GM10248 (cell line): ENCODE data around the gene PPM1F.
A peak's percentile ranks its signal among the peaks of the same experiment; 100 is the strongest.

Experiments used
- CTCF ChIA-PET: fragments of 300-600 bp; sonication (Branson Sonifier 250); formaldehyde crosslinking; extraction: SDS; loops from one replicate; lab custom pipeline; 2021; ENCODE audit warnings: antibody characterized with exemption; lab: Yijun Ruan, JAX
- POLR2A ChIA-PET: fragments of 350-650 bp; sonication (Branson Sonifier 250); formaldehyde crosslinking; extraction: SDS; loops from one replicate; lab custom pipeline; 2020; ENCODE audit warnings: antibody characterized with exemption; lab: Yijun Ruan, JAX
- DNase-seq: peaks from one replicate; pipeline ENCODE4 v3.0.0; 2012; ENCODE audit errors: extremely low spot score
- TF ChIP-seq, protein P1 (sequence below): IDR thresholded peaks from 2 replicates; pipeline ENCODE4 v1.5.1; 2012; ENCODE audit warnings: mild to moderate bottlenecking, low read depth; ENCODE audit errors: extremely low read depth, missing control alignments, control extremely low read depth

The PPM1F gene

DNA sequence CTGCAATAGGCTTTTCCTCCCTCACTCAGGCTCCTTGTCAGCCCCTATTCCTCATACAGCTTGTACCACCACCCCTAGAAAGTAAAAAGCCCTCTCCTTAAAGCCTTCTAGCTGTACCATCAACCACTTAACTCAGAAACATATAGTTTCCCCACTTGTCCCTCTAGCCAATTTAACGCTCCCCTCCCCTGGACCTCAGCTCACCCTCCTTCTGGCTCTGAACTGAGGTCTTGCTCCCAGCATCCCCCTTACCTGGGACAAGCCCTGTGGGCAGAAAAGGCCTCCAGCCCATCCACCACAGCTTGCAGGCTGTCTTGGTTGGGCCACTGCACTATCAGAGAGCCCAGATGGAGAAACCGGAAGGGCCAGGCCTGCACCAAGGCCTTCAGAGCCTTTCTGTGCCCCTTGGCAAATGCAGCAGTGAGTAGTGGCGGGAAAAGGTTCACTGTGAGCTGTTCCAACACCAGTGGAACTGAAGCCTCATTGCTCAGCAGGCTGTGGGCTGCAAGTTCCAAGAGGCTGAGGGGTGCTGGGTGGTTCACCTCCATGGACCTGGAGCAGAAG is 42.3 kb upstream of the PPM1F start:
- CTCF ChIA-PET, result interaction anchor here (1.4 to 1.7 kb wide), 3 partner anchors 10 to 42 kb away, joined by 4 to 8 read pairs (median 4); partner anchors contain the start of gene PPM1F
- DNase-seq, result no peak
- POLR2A ChIA-PET, result no interaction called here
- TF ChIP-seq, protein P1, sequence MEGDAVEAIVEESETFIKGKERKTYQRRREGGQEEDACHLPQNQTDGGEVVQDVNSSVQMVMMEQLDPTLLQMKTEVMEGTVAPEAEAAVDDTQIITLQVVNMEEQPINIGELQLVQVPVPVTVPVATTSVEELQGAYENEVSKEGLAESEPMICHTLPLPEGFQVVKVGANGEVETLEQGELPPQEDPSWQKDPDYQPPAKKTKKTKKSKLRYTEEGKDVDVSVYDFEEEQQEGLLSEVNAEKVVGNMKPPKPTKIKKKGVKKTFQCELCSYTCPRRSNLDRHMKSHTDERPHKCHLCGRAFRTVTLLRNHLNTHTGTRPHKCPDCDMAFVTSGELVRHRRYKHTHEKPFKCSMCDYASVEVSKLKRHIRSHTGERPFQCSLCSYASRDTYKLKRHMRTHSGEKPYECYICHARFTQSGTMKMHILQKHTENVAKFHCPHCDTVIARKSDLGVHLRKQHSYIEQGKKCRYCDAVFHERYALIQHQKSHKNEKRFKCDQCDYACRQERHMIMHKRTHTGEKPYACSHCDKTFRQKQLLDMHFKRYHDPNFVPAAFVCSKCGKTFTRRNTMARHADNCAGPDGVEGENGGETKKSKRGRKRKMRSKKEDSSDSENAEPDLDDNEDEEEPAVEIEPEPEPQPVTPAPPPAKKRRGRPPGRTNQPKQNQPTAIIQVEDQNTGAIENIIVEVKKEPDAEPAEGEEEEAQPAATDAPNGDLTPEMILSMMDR, result no peak

DNA sequence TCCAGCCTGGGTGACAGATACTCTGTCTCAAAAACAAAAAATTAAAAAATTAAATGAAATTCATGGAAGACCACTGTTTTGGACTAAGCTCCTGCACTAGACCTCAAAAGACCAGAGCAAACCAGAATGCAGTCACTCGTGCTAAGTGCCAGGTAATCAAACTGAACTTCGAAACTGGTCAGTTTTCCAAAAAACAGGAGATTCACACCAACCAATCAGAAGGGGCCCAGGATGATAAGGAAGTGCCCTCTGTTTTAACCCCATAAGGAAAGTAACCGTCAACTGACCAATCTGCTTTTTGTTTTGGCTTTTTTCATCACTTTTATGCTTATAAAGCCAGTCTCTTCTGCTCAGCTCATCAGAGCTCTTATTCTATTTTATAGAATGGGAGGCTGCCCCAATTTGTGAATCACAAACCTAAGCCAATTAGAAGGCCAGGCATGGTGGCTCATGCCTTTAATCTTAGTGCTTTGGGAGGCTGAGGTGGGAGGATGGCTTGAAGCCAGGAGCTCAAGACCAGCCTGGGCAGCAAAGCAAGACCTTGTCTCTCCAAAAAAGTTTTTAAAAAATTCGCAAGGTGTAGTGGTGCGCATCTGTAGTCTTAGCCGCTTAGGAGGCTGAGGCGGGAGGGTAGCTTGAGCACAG is 40.1 kb upstream of the PPM1F start:
- ChIA-PET POLR2A (no interaction called here), CTCF (interaction anchor here (0.7 to 1.1 kb wide), 3 partner anchors 10 to 119 kb away, joined by 3 read pairs; no protein-coding TSS in a partner anchor)
- DNase-seq, result no peak
- TF ChIP-seq, protein P1, result no peak

DNA sequence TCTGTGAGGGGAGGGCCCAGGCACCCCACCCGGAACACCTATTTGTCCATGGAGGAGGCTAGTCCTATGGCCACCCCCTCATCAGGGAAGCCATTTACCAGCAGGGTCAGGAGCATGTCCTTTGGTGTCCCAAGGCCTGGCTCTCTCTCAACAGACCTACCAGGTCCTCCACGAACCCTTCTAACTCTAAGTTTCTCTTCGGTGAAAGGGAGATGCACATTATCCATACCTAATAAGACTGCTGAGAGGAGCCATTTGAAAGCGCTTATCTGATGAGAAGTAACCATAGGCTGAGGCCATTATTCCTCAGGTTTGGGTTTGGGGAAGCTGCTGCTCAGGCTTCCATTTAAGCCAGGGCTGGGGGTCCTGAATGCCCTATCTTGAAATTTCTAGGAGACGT is 39.1 kb upstream of the PPM1F start:
- POLR2A ChIA-PET, result no interaction called here
- TF ChIP-seq, protein P1, result no peak
- DNase-seq, result peak; percentile 6
- CTCF ChIA-PET, result interaction anchor here (1.1 to 1.5 kb wide), 2 partner anchors 10 to 32 kb away, joined by 3 read pairs; no protein-coding TSS in a partner anchor

DNA sequence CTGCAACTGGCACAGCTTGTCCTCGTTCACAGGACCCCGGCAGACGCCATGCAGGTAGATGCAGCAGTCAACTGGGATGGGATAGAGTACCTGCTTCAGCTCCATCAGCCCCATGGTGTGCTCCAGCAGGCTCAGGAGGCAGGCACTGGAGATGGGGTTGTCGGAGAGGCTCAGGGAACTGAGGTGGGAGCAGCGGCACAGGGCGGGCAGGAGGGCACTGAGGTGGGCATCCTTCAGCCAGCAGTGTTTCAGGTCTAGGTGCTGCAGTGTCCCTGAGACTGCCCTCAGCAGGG is 38.6 kb upstream of the PPM1F start:
- ChIA-PET CTCF (interaction anchor here (0.7 to 1.5 kb wide), 2 partner anchors 11 to 19 kb away, joined by 3 to 4 read pairs; no protein-coding TSS in a partner anchor), POLR2A (no interaction called here)
- TF ChIP-seq, protein P1, result no peak
- DNase-seq, result no peak

DNA sequence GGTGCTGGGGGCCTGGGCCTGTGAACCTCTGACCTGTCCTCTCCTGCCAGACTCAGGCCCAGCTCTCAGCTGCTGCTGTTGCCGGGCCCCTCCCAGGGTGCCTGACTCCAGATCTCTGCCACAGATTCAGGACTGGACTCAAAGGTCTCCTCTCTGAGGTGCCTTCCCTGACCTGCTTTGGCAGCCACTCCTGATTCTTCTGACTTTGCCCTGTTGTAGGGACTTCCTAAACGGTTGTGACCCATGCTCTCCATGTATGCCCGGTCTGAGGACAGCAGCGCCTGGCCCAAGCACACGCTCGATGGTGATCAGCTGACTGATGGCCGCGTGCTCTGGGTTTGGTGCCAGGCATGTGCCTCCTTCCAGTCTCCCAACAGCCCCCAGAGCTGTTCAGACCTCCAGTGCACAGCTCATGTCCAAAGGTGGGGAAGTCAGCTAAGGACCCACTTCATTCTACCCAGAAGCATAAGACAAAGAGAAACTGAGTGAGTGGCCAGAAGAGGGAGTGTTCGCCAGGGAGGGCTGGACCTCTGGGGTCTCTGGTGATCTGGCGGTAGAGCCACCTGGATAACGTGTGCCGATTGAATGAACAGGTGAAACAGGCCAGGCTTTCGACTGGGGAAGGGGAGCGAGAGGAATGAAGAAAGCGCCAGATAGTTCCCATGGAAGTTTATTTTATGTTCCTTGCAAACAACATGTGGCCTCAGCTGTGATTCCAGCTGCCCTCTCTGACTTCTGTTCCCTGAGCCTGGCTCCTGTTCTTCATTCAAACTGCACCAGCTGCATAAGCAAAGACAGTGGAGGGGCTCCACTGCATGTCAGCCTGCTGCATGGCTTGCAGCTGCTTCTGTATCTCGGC is 38.0 kb upstream of the PPM1F start:
- no peak for DNase-seq
- TF ChIP-seq, protein P1, result no peak
- ChIA-PET CTCF (interaction anchor here (0.7 to 1.5 kb wide), 2 partner anchors 11 to 18 kb away, joined by 3 to 4 read pairs; no protein-coding TSS in a partner anchor), POLR2A (no interaction called here)

DNA sequence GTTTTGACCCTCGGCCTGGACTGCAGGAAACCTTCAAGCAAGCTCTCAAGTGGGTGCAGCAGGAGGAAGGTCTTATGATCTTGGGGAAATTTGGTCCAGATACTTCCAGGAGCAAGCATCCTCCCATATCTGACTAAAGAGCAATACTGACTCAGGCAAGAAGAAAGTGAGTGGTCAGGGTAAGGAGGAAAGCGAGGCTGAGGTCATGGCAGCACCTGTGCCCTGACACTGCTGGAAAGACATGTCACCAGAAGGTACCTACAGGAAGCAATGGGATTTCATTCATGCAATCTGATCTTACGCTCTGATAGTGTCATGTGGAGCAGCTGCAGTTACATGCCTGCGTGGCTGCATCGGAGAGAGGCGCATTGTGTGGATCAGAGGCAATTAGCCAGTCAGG is 36.4 kb upstream of the PPM1F start:
- CTCF ChIA-PET, result interaction anchor here (1.9 kb wide), 1 partner anchor 16 kb away, joined by 4 read pairs; no protein-coding TSS in a partner anchor
- TF ChIP-seq, protein P1, result no peak
- no peak for DNase-seq
- POLR2A ChIA-PET, result no interaction called here
